Astrocyte (in vitro differentiated cells and primary cell): ENCODE results near the gene VPS13D. TPM values are rescaled to one million over a fixed set of nuclear protein-coding genes. Genes with fewer than 3 reads are reported as not detected.

Source experiments
- DNase-seq: peaks from one replicate; pipeline ENCODE4 v3.0.0-alpha.2; 2010; ENCODE audit warnings: low read depth
- FAIRE-seq: peaks from 2 replicates; lab custom pipeline; 2011; peaks lifted over from hg19 to GRCh38; lab: Jason Lieb, UNC
- H2AFZ ChIP-seq: 2 replicates; pipeline ENCODE4 v1.6.0; 2012; ENCODE audit warnings: low read depth, low read length, inconsistent platforms
- H3K27ac ChIP-seq: 2 replicates; pipeline ENCODE4 v1.5.1; 2011; ENCODE audit warnings: low read depth, low read length, inconsistent platforms
- H3K27me3 ChIP-seq: 2 replicates; pipeline ENCODE4 v1.6.0; 2011; ENCODE audit warnings: low read length, inconsistent platforms; ENCODE audit not compliant: insufficient read depth
- H3K36me3 ChIP-seq: 2 replicates; pipeline ENCODE4 v1.5.1; 2011; ENCODE audit warnings: low read length, inconsistent platforms; ENCODE audit not compliant: insufficient read depth
- H3K4me1 ChIP-seq: 2 replicates; pipeline ENCODE4 v1.5.1; 2011; ENCODE audit warnings: low read length, inconsistent platforms; ENCODE audit not compliant: insufficient read depth
- H3K4me2 ChIP-seq: 2 replicates; pipeline ENCODE4 v1.6.0; 2012; ENCODE audit warnings: low read length, inconsistent platforms
- H3K4me3 ChIP-seq: 2 replicates; pipeline ENCODE4 v1.5.1; 2011; ENCODE audit warnings: low read depth, mild to moderate bottlenecking, low read length, inconsistent platforms; ENCODE audit not compliant: insufficient read depth
- H3K79me2 ChIP-seq: 2 replicates; pipeline ENCODE4 v1.6.0; 2012; ENCODE audit warnings: mild to moderate bottlenecking, low read length, inconsistent platforms; ENCODE audit not compliant: insufficient read depth
- H3K9ac ChIP-seq: 2 replicates; pipeline ENCODE4 v1.6.0; 2012; ENCODE audit warnings: mild to moderate bottlenecking, low read length, inconsistent platforms
- H3K9me3 ChIP-seq: 2 replicates; pipeline ENCODE4 v1.5.1; 2012; ENCODE audit warnings: low read depth, mild to moderate bottlenecking, low read length, inconsistent platforms; ENCODE audit not compliant: insufficient read depth
- H4K20me1 ChIP-seq: 2 replicates; pipeline ENCODE4 v1.6.0; 2012; ENCODE audit warnings: low read length, inconsistent platforms; ENCODE audit not compliant: insufficient read depth
- H3K27ac Mint-ChIP-seq: one replicate; pipeline ENCODE4 v1.8.0; 2021; ENCODE audit warnings: mild to moderate bottlenecking, mixed read lengths; ENCODE audit not compliant: unreplicated experiment
- H3K27me3 Mint-ChIP-seq: one replicate; pipeline ENCODE4 v1.8.0; 2021; ENCODE audit warnings: low read depth, mixed read lengths; ENCODE audit not compliant: unreplicated experiment
- H3K36me3 Mint-ChIP-seq: one replicate; pipeline ENCODE4 v1.8.0; 2021; ENCODE audit warnings: low read depth, mixed read lengths; ENCODE audit not compliant: unreplicated experiment
- H3K4me1 Mint-ChIP-seq: one replicate; pipeline ENCODE4 v1.8.0; 2021; ENCODE audit warnings: low read depth, mixed read lengths; ENCODE audit not compliant: unreplicated experiment
- H3K4me3 Mint-ChIP-seq: one replicate; pipeline ENCODE4 v1.8.0; 2021; ENCODE audit warnings: mild to moderate bottlenecking, moderate library complexity, mixed read lengths; ENCODE audit not compliant: unreplicated experiment
- H3K9me3 Mint-ChIP-seq: one replicate; pipeline ENCODE4 v1.8.0; 2021; ENCODE audit warnings: mild to moderate bottlenecking, mixed read lengths; ENCODE audit not compliant: unreplicated experiment
- CTCF ChIP-seq: IDR thresholded peaks from 2 replicates; pipeline ENCODE4 v1.5.1; 2011; ENCODE audit warnings: low read depth, mild to moderate bottlenecking, inconsistent platforms, low read length, moderate library complexity; ENCODE audit not compliant: insufficient read depth
- EZH2 ChIP-seq: IDR thresholded peaks from 2 replicates; pipeline ENCODE4 v1.6.1; 2012; ENCODE audit warnings: mild to moderate bottlenecking, low read length, inconsistent platforms; ENCODE audit not compliant: insufficient read depth
- total RNA-seq: library from RNA; stranded (reverse); gene quantifications from 2 replicates; pipeline ENCODE4 v1.2.1, GENCODE V29; 2021

VPS13D gene
- total RNA-seq, 1 donor from 2014 or later, result 25.9 TPM

- Histone ChIP-seq H3K36me3 (no peaks in the 10 kb centered on the region), H3K79me2 (no peaks in the 10 kb centered on the region), H3K4me2 (peak overlapping the region; percentile 57), H3K27ac (peak overlapping the region; percentile 48), H3K4me1 (peaks cover 23% of the 10 kb centered on the region), H2AFZ (peak overlapping the region; percentile 13), H3K4me3 (no peak overlapping the region), H3K9ac (peak overlapping the region; percentile 39), H3K27me3 (no peaks in the 10 kb centered on the region), H4K20me1 (no peaks in the 10 kb centered on the region), H3K9me3 (no peaks in the 10 kb centered on the region)
- peaks cover 7% of the 10 kb centered on the region for H3K9me3 Mint-ChIP-seq
- no peak overlapping the region for H3K4me3 Mint-ChIP-seq
- H3K4me1 Mint-ChIP-seq, result no peaks in the 10 kb centered on the region
- H3K27ac Mint-ChIP-seq, result no peak overlapping the region
- no peak for DNase-seq
- FAIRE-seq, result no peak
- H3K27me3 Mint-ChIP-seq, result peaks cover 11% of the 10 kb centered on the region
- no peaks in the 10 kb centered on the region for H3K36me3 Mint-ChIP-seq
- TF ChIP-seq EZH2, result no peak
- TF ChIP-seq CTCF, result no peak
Measured at GRCh38 chr1:12540580-12541273, 310.9 kb downstream of the VPS13D start.

- H3K4me2 ChIP-seq, result peak overlapping the region; percentile 57
- Mint-ChIP-seq H3K4me1 (no peaks in the 10 kb centered on the region), H3K4me3 (no peak overlapping the region), H3K27me3 (peaks cover 12% of the 10 kb centered on the region), H3K9me3 (peaks cover 1% of the 10 kb centered on the region), H3K27ac (no peak overlapping the region), H3K36me3 (no peaks in the 10 kb centered on the region)
- peaks cover 23% of the 10 kb centered on the region for H3K4me1 ChIP-seq
- H3K79me2 ChIP-seq, result no peaks in the 10 kb centered on the region
- H2AFZ ChIP-seq, result peak overlapping the region; percentile 11
- peak overlapping the region; percentile 39 for H3K9ac ChIP-seq
- peak; percentile 86 for DNase-seq
- no peaks in the 10 kb centered on the region for H4K20me1 ChIP-seq
- no peak overlapping the region for H3K4me3 ChIP-seq
- no peaks in the 10 kb centered on the region for H3K36me3 ChIP-seq
- no peaks in the 10 kb centered on the region for H3K27me3 ChIP-seq
- peak overlapping the region; percentile 36 for H3K27ac ChIP-seq
- no peak for TF ChIP-seq CTCF
- TF ChIP-seq EZH2, result no peak
- no peaks in the 10 kb centered on the region for H3K9me3 ChIP-seq
- FAIRE-seq, result no peak
Measured at GRCh38 chr1:12541274-12542137, 311.7 kb downstream of the VPS13D start.
